H1 (cell line): Measurements from ENCODE around the gene TNFRSF18. TPM values are rescaled to one million over a fixed set of nuclear protein-coding genes. Genes with fewer than 3 reads are reported as not detected.

Experiments used
- CTCF ChIA-PET: fragments of 300-600 bp; sonication (Branson Sonifier 250); formaldehyde crosslinking; loops from one replicate; lab custom pipeline; 2021; ENCODE audit not compliant: partially characterized antibody; lab: Charles Lee
- POLR2A ChIA-PET: fragments of 300-600 bp; sonication (Branson Sonifier 250); formaldehyde crosslinking; loops from one replicate; lab custom pipeline; 2021; ENCODE audit warnings: inconsistent platforms; ENCODE audit not compliant: partially characterized antibody; lab: Charles Lee
- DNase-seq, 2 experiments: peaks; one replicate each; pipeline versions ENCODE4 v3.0.0 to v3.0.0-alpha.2; 2010 to 2022; ENCODE audit warnings: low spot score in 2 of 2, low read depth in 1 of 2, mixed read lengths in 1 of 2
- FAIRE-seq: peaks from 2 replicates; lab custom pipeline; 2011; peaks lifted over from hg19 to GRCh38; lab: Jason Lieb, UNC
- H2AFZ ChIP-seq: 2 replicates; pipeline ENCODE4 v1.8.1; 2012; ENCODE audit warnings: low read length, inconsistent platforms
- H2AK5ac ChIP-seq: 2 replicates; pipeline ENCODE4 v1.6.1; 2013; ENCODE audit warnings: low read depth, low read length
- H2BK120ac ChIP-seq: replicated peaks from 2 replicates; pipeline ENCODE3; 2013; ENCODE audit warnings: low read depth, low read length, inconsistent platforms
- H2BK12ac ChIP-seq: 2 replicates; pipeline ENCODE4 v1.6.1; 2013; ENCODE audit warnings: low read depth, low read length
- H2BK15ac ChIP-seq: 2 replicates; pipeline ENCODE4 v1.6.1; 2013; ENCODE audit warnings: low read length
- H2BK20ac ChIP-seq: 2 replicates; pipeline ENCODE4 v1.6.1; 2013; ENCODE audit warnings: low read length
- H2BK5ac ChIP-seq: 2 replicates; pipeline ENCODE4 v1.6.1; 2013; ENCODE audit warnings: low read depth, low read length
- H3K14ac ChIP-seq: 2 replicates; pipeline ENCODE4 v1.6.1; 2013; ENCODE audit warnings: inconsistent platforms; ENCODE audit not compliant: insufficient read length
- H3K18ac ChIP-seq: 2 replicates; pipeline ENCODE4 v1.6.1; 2013; ENCODE audit warnings: low read length; ENCODE audit errors: extremely low read depth
- H3K23ac ChIP-seq: 2 replicates; pipeline ENCODE4 v1.6.1; 2013; ENCODE audit warnings: inconsistent platforms; ENCODE audit not compliant: insufficient read length
- H3K23me2 ChIP-seq: 2 replicates; pipeline ENCODE4 v1.6.1; 2013; ENCODE audit warnings: low read depth, low read length
- H3K27ac ChIP-seq: 2 replicates; pipeline ENCODE4 v1.6.1; 2011; ENCODE audit warnings: low read depth, low read length, inconsistent platforms
- H3K27me3 ChIP-seq, 4 experiments: replicated peaks in 1 of 4; 1 replicate in 1 of 4; 2 replicates in 3 of 4; pipeline versions ENCODE4 v1.6.1 to v1.8.1; 2011 to 2013; ENCODE audit warnings: low read length in 3 of 4, mild to moderate bottlenecking in 3 of 4, inconsistent platforms in 2 of 4, mixed read lengths in 2 of 4, moderate library complexity in 1 of 4; ENCODE audit not compliant: control insufficient read depth in 3 of 4, insufficient read depth in 3 of 4; ENCODE audit errors: extremely low read depth in 1 of 4
- H3K36me3 ChIP-seq, 4 experiments: 2 replicates each; pipeline versions ENCODE4 v1.6.1 to v1.8.1; 2011 to 2013; ENCODE audit warnings: mild to moderate bottlenecking in 4 of 4, low read length in 3 of 4, moderate library complexity in 2 of 4, control low read depth in 1 of 4, inconsistent platforms in 1 of 4; ENCODE audit not compliant: insufficient read depth in 4 of 4, control insufficient read depth in 2 of 4
- H3K4ac ChIP-seq: replicated peaks from 2 replicates; pipeline ENCODE3; 2013; ENCODE audit warnings: low read length, low read depth, mixed read lengths, inconsistent platforms; ENCODE audit not compliant: insufficient read length
- H3K4me1 ChIP-seq, 4 experiments: replicated peaks in 1 of 4; 1 replicate in 1 of 4; 2 replicates in 3 of 4; pipeline versions ENCODE4 v1.6.1 to v1.8.1; 2011 to 2013; ENCODE audit warnings: low read length in 3 of 4, inconsistent platforms in 2 of 4, mixed read lengths in 1 of 4; ENCODE audit not compliant: insufficient read depth in 4 of 4, control insufficient read depth in 3 of 4
- H3K4me2 ChIP-seq, 2 experiments: 2 replicates each; pipeline versions ENCODE4 v1.6.1 to v1.8.1; 2011 to 2013; ENCODE audit warnings: low read depth in 2 of 2, low read length in 2 of 2, control low read depth in 1 of 2, inconsistent platforms in 1 of 2, mild to moderate bottlenecking in 1 of 2; ENCODE audit not compliant: insufficient read depth in 1 of 2
- H3K4me3 ChIP-seq, 4 experiments: fragments of 200-600, 300-600 bp in 1 of 4; sonication (generic), shearing (Covaris generic), sonication (Bioruptor Twin) in 1 of 4; 2 replicates each; pipeline versions ENCODE4 v1.5.1 to v1.8.1; 2011 to 2016; ENCODE audit warnings: low read length in 4 of 4, low read depth in 3 of 4, control low read depth in 2 of 4, inconsistent platforms in 2 of 4, mild to moderate bottlenecking in 2 of 4, mixed read lengths in 1 of 4, moderate library complexity in 1 of 4; ENCODE audit not compliant: insufficient read depth in 2 of 4; ENCODE audit errors: extremely low read depth in 1 of 4
- H3K56ac ChIP-seq: replicated peaks from 2 replicates; pipeline ENCODE3; 2013; ENCODE audit warnings: low read depth, mild to moderate bottlenecking, mixed read lengths, low read length, inconsistent platforms; ENCODE audit not compliant: insufficient read length
- H3K79me1 ChIP-seq: 2 replicates; pipeline ENCODE4 v1.6.1; 2013; ENCODE audit warnings: low read depth, low read length, control low read depth
- H3K79me2 ChIP-seq, 2 experiments: 2 replicates each; pipeline versions ENCODE4 v1.6.1 to v1.8.1; 2012 to 2013; ENCODE audit warnings: low read length in 2 of 2, mild to moderate bottlenecking in 2 of 2, inconsistent platforms in 1 of 2; ENCODE audit not compliant: insufficient read depth in 2 of 2, control insufficient read depth in 1 of 2
- H3K9ac ChIP-seq, 4 experiments: replicated peaks in 1 of 4; 1 replicate in 1 of 4; 2 replicates in 3 of 4; pipeline versions ENCODE4 v1.6.1 to v1.8.1; 2011 to 2013; ENCODE audit warnings: low read depth in 3 of 4, low read length in 3 of 4, control low read depth in 2 of 4, mild to moderate bottlenecking in 2 of 4, moderate library complexity in 2 of 4, inconsistent platforms in 1 of 4; ENCODE audit errors: extremely low read depth in 1 of 4
- H3K9me3 ChIP-seq, 2 experiments: 2 replicates each; pipeline versions ENCODE4 v1.6.1 to v1.8.1; 2012 to 2013; ENCODE audit warnings: mild to moderate bottlenecking in 2 of 2, moderate library complexity in 2 of 2, control low read depth in 1 of 2, inconsistent platforms in 1 of 2, low read depth in 1 of 2, low read length in 1 of 2, mixed read lengths in 1 of 2; ENCODE audit not compliant: insufficient read depth in 2 of 2
- H4K20me1 ChIP-seq, 2 experiments: replicated peaks in 1 of 2; 2 replicates each; pipeline versions ENCODE3 to v1.8.1; 2011 to 2013; ENCODE audit warnings: inconsistent platforms in 2 of 2, low read length in 2 of 2, mild to moderate bottlenecking in 1 of 2; ENCODE audit not compliant: insufficient read depth in 2 of 2, control insufficient read depth in 1 of 2
- H4K5ac ChIP-seq: 2 replicates; pipeline ENCODE4 v1.6.1; 2013; ENCODE audit warnings: low read length, low read depth, mixed read lengths, inconsistent platforms; ENCODE audit not compliant: insufficient read length
- H4K8ac ChIP-seq: 2 replicates; pipeline ENCODE4 v1.8.0; 2013; ENCODE audit warnings: mild to moderate bottlenecking, moderate library complexity, low read length, inconsistent platforms; ENCODE audit not compliant: insufficient read depth; ENCODE audit errors: extremely low read depth
- H4K91ac ChIP-seq: replicated peaks from 2 replicates; pipeline ENCODE3; 2013; ENCODE audit warnings: low read length, mixed read lengths, inconsistent platforms; ENCODE audit not compliant: insufficient read length
- NRF1 ChIP-seq: IDR thresholded peaks from 2 replicates; pipeline ENCODE4 v1.6.1; 2011; ENCODE audit warnings: mild to moderate bottlenecking, low read depth, low read length, improper control_type of control experiment
- RXRA ChIP-seq: IDR thresholded peaks from 2 replicates; pipeline ENCODE4 v1.6.1; 2011; ENCODE audit warnings: low read depth, mild to moderate bottlenecking, low read length, moderate library complexity; ENCODE audit not compliant: insufficient read depth
- SIX5 ChIP-seq: IDR thresholded peaks from 2 replicates; pipeline ENCODE4 v1.6.1; 2011; ENCODE audit warnings: mild to moderate bottlenecking, low read depth, low read length
- ZNF274 ChIP-seq: IDR thresholded peaks from 2 replicates; pipeline ENCODE4 v1.7.0; 2012; ENCODE audit warnings: low read length, borderline replicate concordance; ENCODE audit errors: extremely low read depth
- WGBS, 2 experiments: shearing (Covaris generic) in 1 of 2; methylation state at CpG; one replicate each; pipeline versions ENCODE4 v1.1.6 to v1.1.7; 2013 to 2015; ENCODE audit warnings: low lambda C conversion rate in 2 of 2, mixed read lengths in 2 of 2, inconsistent platforms in 1 of 2, low coverage in 1 of 2, missing lambda C conversion rate in 1 of 2; ENCODE audit not compliant: insufficient replicate concordance in 2 of 2, insufficient coverage in 1 of 2, insufficient read length in 1 of 2; ENCODE audit errors: extremely low coverage in 1 of 2, missing lambda C conversion rate in 1 of 2; 5-methylcytosine and 5-hydroxymethylcytosine counted together
- polyA plus RNA-seq, 7 experiments: library from polyadenylated mRNA; depleted of rRNA in 3 of 7; stranded (reverse) in 5 of 7; unstranded in 2 of 7; fragments of >200 nt in 5 of 7; fragments of 200-250 nt in 2 of 7; gene quantifications; 1 replicate in 5 of 7; 2 replicates in 1 of 7; 4 replicates in 1 of 7; pipeline versions ENCODE4 v1.2.1 to v1.2.3, GENCODE V29; 2011 to 2013; ENCODE audit warnings: missing spikeins in 2 of 7, mixed read lengths in 2 of 7
- total RNA-seq: library from RNA; stranded (reverse); fragmentation: NEBNext Ultra II Directional; extraction: Animal tissue kit (Norgen Biotek cat#: 25700); gene quantifications from 2 replicates; pipeline ENCODE4 v1.2.1, GENCODE V29; 2021

Gene TNFRSF18
- total and polyA plus RNA-seq, 2 of the 8 experiments (the other 6 are each of a cell fraction or from before 2014, with no cell fraction given), result 1.5 to 2.5 TPM

GRCh38 chr1:1183833-1184775 lies 22.3 kb downstream of the TNFRSF18 start:
- no peak overlapping the region for H3K23ac ChIP-seq
- no peak overlapping the region for H2BK15ac ChIP-seq
- no peak overlapping the region for H2BK20ac ChIP-seq
- no peak overlapping the region for H3K4me2 ChIP-seq
- TF ChIP-seq SIX5, result no peak
- TF ChIP-seq ZNF274, result no peak
- TF ChIP-seq NRF1, result no peak
- TF ChIP-seq RXRA, result no peak
- H2BK5ac ChIP-seq, result no peak overlapping the region
- FAIRE-seq (no peak), DNase-seq (no peak)
- no peak overlapping the region for H3K14ac ChIP-seq
- H4K5ac ChIP-seq, result no peak overlapping the region
- no peak overlapping the region for H2AK5ac ChIP-seq
- peaks cover 0 to 3% of the 10 kb centered on the region in 2 experiments for H4K20me1 ChIP-seq
- H4K91ac ChIP-seq, result no peak overlapping the region
- WGBS, 2 experiments, result 91% methylated on average over 28 of the region's 33 CpGs; no CpG with 5 or more reads in 1 of the 2 experiments
- no peak overlapping the region for H2BK120ac ChIP-seq
- H3K79me2 ChIP-seq, result no peaks in the 10 kb centered on the region
- ChIA-PET POLR2A (interaction anchor here (0.7 kb wide), 1 partner anchor 23 kb away, joined by 4 read pairs; no protein-coding TSS in a partner anchor), CTCF (interaction anchor here (1.1 kb wide), 1 partner anchor 208 kb away, joined by 3 read pairs; no protein-coding TSS in a partner anchor)
- 0 out of 4 replicates have a peak, but pooled peaks cover 0 to 2% of the 10 kb centered on the region in 2 experiments for H3K9me3 ChIP-seq
- H4K8ac ChIP-seq, result no peak overlapping the region
- H3K56ac ChIP-seq, result no peak overlapping the region
- no peak overlapping the region for H3K4ac ChIP-seq
- no peak overlapping the region for H3K9ac ChIP-seq
- no peak overlapping the region for H2AFZ ChIP-seq
- no peak overlapping the region for H3K4me3 ChIP-seq
- H3K27me3 ChIP-seq, result no peaks in the 10 kb centered on the region
- H3K4me1 ChIP-seq, result no peaks in the 10 kb centered on the region; a peak in 1 of 7 replicates
- H2BK12ac ChIP-seq, result no peak overlapping the region
- H3K23me2 ChIP-seq, result no peaks in the 10 kb centered on the region
- no peaks in the 10 kb centered on the region for H3K79me1 ChIP-seq
- no peak overlapping the region for H3K18ac ChIP-seq
- no peak overlapping the region for H3K27ac ChIP-seq
- H3K36me3 ChIP-seq, result no peaks in the 10 kb centered on the region
